ENCODE data around the gene LINGO1.

LINGO1 gene

DNA sequence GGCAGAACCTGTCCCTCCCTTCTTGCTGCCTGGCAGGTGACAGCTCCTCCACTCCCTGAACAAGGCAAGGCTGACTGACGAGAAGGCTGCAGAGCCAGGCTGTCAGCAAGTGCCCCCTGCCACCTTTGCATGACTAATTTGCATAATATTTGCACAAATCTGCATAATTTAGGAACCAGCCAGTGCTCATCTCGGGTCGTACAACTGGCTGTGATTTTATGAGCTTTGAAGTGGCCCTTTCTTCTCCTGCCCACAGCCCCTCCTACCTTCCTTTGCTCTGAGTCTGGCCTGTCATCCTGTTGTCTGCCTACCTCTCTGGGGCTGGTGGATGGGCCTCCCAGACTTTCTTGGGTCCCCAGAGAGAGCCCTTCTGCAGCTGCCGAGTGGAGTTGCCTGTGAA, 58.9 kb downstream of the LINGO1 start:
- Histone ChIP-seq H3K27ac (ENCODE audit: insufficient read depth, low read length, poor library complexity, severe bottlenecking) (no peak overlapping the region), H3K4me1 (ENCODE audit: control insufficient read depth, insufficient read depth, low read length, poor library complexity, severe bottlenecking) (no peaks in the 10 kb centered on the region), H3K9me3 (ENCODE audit: control insufficient read depth, low read length) (no peaks in the 10 kb centered on the region), H3K27me3 (replicated peaks; ENCODE audit: control insufficient read depth, insufficient read depth, low read length, poor library complexity, severe bottlenecking) (no peaks in the 10 kb centered on the region), H3K36me3 (ENCODE audit: control insufficient read depth, insufficient read depth, low read length) (no peaks in the 10 kb centered on the region), H3K4me3 (ENCODE audit: insufficient read depth, low read depth, low read length, poor library complexity, severe bottlenecking) (no peak overlapping the region)
- no peak for DNase-seq

GRCh38 chr15:77572186-77572585, 60.5 kb downstream of the LINGO1 start:
- no peak overlapping the region for H3K27ac ChIP-seq (ENCODE audit: insufficient read depth, low read length, poor library complexity, severe bottlenecking)

DNA sequence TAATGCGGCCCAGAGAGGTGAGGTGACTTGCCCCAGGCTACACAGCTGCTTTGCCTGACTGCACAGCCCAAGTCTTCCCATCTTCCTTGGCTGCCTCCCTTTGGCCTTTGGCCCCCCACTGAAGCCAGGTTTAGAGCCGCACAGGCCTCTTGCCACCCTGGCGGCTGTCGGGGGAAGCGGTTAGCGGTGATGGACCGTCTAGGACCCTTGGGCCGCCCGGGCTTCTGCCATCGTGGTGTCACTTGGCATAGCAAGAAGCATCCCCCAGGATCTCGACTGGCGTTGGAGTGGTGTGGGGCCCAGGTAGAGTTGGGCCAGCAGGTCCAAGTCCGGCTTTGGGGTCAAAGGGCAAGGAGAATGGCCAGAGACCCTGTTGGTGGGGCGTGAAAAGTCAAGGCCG, 61.0 kb downstream of the LINGO1 start:
- DNase-seq = no peak
- no peaks in the 10 kb centered on the region for H3K27me3 ChIP-seq (replicated peaks; ENCODE audit: control insufficient read depth, insufficient read depth, low read length, poor library complexity, severe bottlenecking)
- no peak overlapping the region for H3K27ac ChIP-seq (ENCODE audit: insufficient read depth, low read length, poor library complexity, severe bottlenecking)
- no peak overlapping the region for H3K4me3 ChIP-seq (ENCODE audit: insufficient read depth, low read depth, low read length, poor library complexity, severe bottlenecking)
- H3K4me1 ChIP-seq (ENCODE audit: control insufficient read depth, insufficient read depth, low read length, poor library complexity, severe bottlenecking) = no peaks in the 10 kb centered on the region
- H3K36me3 ChIP-seq (ENCODE audit: control insufficient read depth, insufficient read depth, low read length) = no peaks in the 10 kb centered on the region
- no peaks in the 10 kb centered on the region for H3K9me3 ChIP-seq (ENCODE audit: control insufficient read depth, low read length)

More at GRCh38 chr15:77572186-77572585, 60.5 kb downstream of the LINGO1 start:
- Histone ChIP-seq H3K27me3 (replicated peaks; ENCODE audit: control insufficient read depth, insufficient read depth, low read length, poor library complexity, severe bottlenecking) (no peaks in the 10 kb centered on the region), H3K4me1 (ENCODE audit: control insufficient read depth, insufficient read depth, low read length, poor library complexity, severe bottlenecking) (no peaks in the 10 kb centered on the region), H3K9me3 (ENCODE audit: control insufficient read depth, low read length) (no peaks in the 10 kb centered on the region), H3K4me3 (ENCODE audit: insufficient read depth, low read depth, low read length, poor library complexity, severe bottlenecking) (no peak overlapping the region), H3K36me3 (ENCODE audit: control insufficient read depth, insufficient read depth, low read length) (no peaks in the 10 kb centered on the region)
- no peak for DNase-seq

DNA sequence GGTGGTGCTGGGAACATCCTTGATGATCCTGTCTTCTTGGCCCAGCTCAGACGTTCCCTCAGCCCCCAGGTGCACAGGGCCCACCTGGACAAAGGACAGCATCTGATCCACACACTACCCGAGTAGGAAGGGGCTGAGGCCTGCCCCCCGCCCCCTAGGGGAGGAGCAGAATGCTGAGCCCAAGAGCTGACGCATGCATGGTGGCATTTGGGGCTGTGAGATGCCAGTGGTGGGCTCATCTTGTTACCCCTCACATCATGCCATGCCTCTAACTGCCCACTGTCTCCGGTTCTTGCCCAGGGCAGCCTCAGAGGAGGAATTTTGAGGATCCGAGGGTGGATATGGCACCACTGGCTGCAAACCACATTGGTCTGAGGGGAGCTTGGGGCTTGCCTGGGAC, 61.5 kb downstream of the LINGO1 start:
- H3K36me3 ChIP-seq (ENCODE audit: control insufficient read depth, insufficient read depth, low read length) = no peaks in the 10 kb centered on the region

DNA sequence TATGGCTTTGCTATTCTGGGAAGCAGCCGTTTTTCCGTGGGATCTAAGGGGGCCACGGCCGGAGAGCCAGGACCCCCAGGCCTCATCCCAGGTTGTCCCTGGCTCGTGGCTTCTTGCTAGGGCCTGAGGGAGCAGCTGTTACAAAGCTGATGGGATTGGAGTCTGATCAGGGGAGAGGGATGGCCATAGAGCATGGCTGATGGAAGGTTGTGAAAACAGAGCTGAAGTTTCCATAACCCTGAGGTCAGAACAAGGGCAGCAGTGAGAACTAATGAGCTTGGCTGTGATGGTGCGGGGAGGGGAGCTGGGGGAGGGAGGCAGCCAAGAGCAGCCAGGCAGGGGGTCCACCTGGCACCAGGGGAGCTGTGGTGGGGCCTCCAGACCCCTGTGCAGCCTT, 63.0 kb downstream of the LINGO1 start:
- Histone ChIP-seq H3K27ac (ENCODE audit: insufficient read depth, low read length, poor library complexity, severe bottlenecking) (no peak overlapping the region), H3K4me3 (ENCODE audit: insufficient read depth, low read depth, low read length, poor library complexity, severe bottlenecking) (no peak overlapping the region), H3K4me1 (ENCODE audit: control insufficient read depth, insufficient read depth, low read length, poor library complexity, severe bottlenecking) (no peaks in the 10 kb centered on the region), H3K27me3 (replicated peaks; ENCODE audit: control insufficient read depth, insufficient read depth, low read length, poor library complexity, severe bottlenecking) (no peaks in the 10 kb centered on the region), H3K36me3 (ENCODE audit: control insufficient read depth, insufficient read depth, low read length) (no peaks in the 10 kb centered on the region), H3K9me3 (ENCODE audit: control insufficient read depth, low read length) (no peaks in the 10 kb centered on the region)
- DNase-seq = no peak

More for the DNA sequence above, 61.5 kb downstream of the LINGO1 start:
- H3K4me3 ChIP-seq (ENCODE audit: insufficient read depth, low read depth, low read length, poor library complexity, severe bottlenecking) = no peak overlapping the region
- H3K27ac ChIP-seq (ENCODE audit: insufficient read depth, low read length, poor library complexity, severe bottlenecking) = no peak overlapping the region
- no peaks in the 10 kb centered on the region for H3K9me3 ChIP-seq (ENCODE audit: control insufficient read depth, low read length)
- H3K27me3 ChIP-seq (replicated peaks; ENCODE audit: control insufficient read depth, insufficient read depth, low read length, poor library complexity, severe bottlenecking) = no peaks in the 10 kb centered on the region
- DNase-seq = no peak
- H3K4me1 ChIP-seq (ENCODE audit: control insufficient read depth, insufficient read depth, low read length, poor library complexity, severe bottlenecking) = no peaks in the 10 kb centered on the region

DNA sequence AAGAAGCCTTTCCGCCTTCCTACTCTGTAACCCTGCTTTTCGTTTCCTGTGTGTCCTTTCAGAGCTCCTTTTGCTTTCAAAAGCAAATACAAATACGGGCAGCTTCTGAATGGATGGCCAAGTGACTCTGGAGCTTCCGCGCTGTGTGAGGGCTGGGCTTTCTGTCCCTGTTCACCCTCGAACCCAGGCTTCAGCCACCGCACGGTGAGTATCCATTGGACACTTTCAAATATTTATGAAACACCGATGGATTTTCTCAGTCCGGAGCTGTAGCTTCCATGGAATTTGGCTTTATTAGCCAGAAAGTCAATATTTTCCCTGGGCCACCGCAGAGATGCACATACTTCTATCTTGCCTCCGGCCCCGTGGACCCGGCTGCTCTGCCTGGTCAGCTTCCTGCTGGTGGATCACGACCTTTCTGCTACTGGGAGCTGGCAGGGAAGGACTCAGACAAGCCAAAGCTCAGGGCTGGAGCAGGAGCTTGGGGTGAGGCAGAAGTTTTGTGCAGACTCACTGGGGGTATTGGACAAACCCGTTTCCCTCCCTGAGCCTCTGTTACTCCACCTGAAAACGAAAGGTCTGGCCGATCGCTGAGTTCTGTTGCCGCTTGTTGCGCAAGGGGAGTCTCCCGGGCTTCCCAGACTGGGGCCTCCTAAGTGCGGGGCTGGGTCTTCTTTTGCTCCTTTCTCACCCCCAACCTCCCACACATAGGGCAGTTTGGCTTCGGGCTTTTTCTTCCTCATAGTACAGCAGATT, 63.6 kb downstream of the LINGO1 start:
- H3K36me3 ChIP-seq (ENCODE audit: control insufficient read depth, insufficient read depth, low read length) = no peaks in the 10 kb centered on the region
- H3K9me3 ChIP-seq (ENCODE audit: control insufficient read depth, low read length) = no peaks in the 10 kb centered on the region
- H3K27me3 ChIP-seq (replicated peaks; ENCODE audit: control insufficient read depth, insufficient read depth, low read length, poor library complexity, severe bottlenecking) = no peaks in the 10 kb centered on the region
- DNase-seq = no peak
- no peaks in the 10 kb centered on the region for H3K4me1 ChIP-seq (ENCODE audit: control insufficient read depth, insufficient read depth, low read length, poor library complexity, severe bottlenecking)
- H3K27ac ChIP-seq (ENCODE audit: insufficient read depth, low read length, poor library complexity, severe bottlenecking) = no peak overlapping the region
- H3K4me3 ChIP-seq (ENCODE audit: insufficient read depth, low read depth, low read length, poor library complexity, severe bottlenecking) = no peak overlapping the region

GRCh38 chr15:77568014-77568972, 64.4 kb downstream of the LINGO1 start:
- H3K4me1 ChIP-seq (ENCODE audit: control insufficient read depth, insufficient read depth, low read length, poor library complexity, severe bottlenecking) = no peaks in the 10 kb centered on the region

DNA sequence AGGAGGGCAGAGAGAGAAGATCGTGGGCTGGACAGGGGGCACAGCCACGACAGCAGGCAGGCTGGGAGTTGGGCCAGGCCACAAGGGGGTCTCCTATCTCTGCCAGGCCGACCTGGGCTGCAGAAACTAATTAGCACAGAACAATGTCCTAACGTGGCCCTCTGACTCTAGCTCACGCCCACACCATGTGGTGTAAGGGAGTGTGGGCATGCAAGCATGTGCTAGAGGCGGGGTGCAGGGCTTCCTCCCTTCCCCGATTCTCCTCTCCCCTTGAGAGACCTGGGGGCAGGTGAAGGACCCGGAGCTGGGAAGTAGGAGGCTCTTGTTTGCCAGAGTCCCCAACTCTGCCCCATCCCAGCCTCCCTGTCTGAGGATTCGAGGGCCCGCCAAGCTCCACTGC, 65.5 kb downstream of the LINGO1 start:
- H3K36me3 ChIP-seq (ENCODE audit: control insufficient read depth, insufficient read depth, low read length) = no peaks in the 10 kb centered on the region
- H3K4me1 ChIP-seq (ENCODE audit: control insufficient read depth, insufficient read depth, low read length, poor library complexity, severe bottlenecking) = no peaks in the 10 kb centered on the region
- H3K27me3 ChIP-seq (replicated peaks; ENCODE audit: control insufficient read depth, insufficient read depth, low read length, poor library complexity, severe bottlenecking) = no peaks in the 10 kb centered on the region
- no peak overlapping the region for H3K4me3 ChIP-seq (ENCODE audit: insufficient read depth, low read depth, low read length, poor library complexity, severe bottlenecking)
- no peaks in the 10 kb centered on the region for H3K9me3 ChIP-seq (ENCODE audit: control insufficient read depth, low read length)
- H3K27ac ChIP-seq (ENCODE audit: insufficient read depth, low read length, poor library complexity, severe bottlenecking) = no peak overlapping the region
- no peak for DNase-seq

More at GRCh38 chr15:77568014-77568972, 64.4 kb downstream of the LINGO1 start:
- H3K4me3 ChIP-seq (ENCODE audit: insufficient read depth, low read depth, low read length, poor library complexity, severe bottlenecking) = no peak overlapping the region
- H3K36me3 ChIP-seq (ENCODE audit: control insufficient read depth, insufficient read depth, low read length) = no peaks in the 10 kb centered on the region
- no peaks in the 10 kb centered on the region for H3K9me3 ChIP-seq (ENCODE audit: control insufficient read depth, low read length)
- DNase-seq = no peak
- H3K27me3 ChIP-seq (replicated peaks; ENCODE audit: control insufficient read depth, insufficient read depth, low read length, poor library complexity, severe bottlenecking) = no peaks in the 10 kb centered on the region
- no peak overlapping the region for H3K27ac ChIP-seq (ENCODE audit: insufficient read depth, low read length, poor library complexity, severe bottlenecking)

DNA sequence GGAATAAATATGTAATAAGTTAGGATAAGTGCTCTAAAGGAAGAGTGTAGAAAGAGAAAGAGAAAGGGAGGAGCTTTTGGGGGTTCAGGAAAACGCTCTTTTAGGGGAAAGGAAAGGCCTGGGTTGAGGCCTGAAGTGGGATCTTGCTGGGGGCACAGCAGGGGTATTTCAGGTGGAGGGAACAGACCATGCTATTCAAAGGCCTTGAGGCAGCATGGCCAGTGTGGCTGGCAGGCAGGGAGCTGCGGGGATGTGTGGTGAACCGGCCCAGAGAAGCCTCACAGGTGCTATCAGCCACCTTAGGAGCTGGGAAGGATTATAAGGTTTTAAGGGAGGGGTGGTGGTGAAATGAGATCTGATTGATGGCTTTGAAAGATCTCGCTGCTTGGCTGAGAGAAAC, 66.6 kb downstream of the LINGO1 start:
- Histone ChIP-seq H3K27me3 (replicated peaks; ENCODE audit: control insufficient read depth, insufficient read depth, low read length, poor library complexity, severe bottlenecking) (no peaks in the 10 kb centered on the region), H3K36me3 (ENCODE audit: control insufficient read depth, insufficient read depth, low read length) (no peaks in the 10 kb centered on the region), H3K27ac (ENCODE audit: insufficient read depth, low read length, poor library complexity, severe bottlenecking) (no peak overlapping the region), H3K4me1 (ENCODE audit: control insufficient read depth, insufficient read depth, low read length, poor library complexity, severe bottlenecking) (no peaks in the 10 kb centered on the region), H3K9me3 (ENCODE audit: control insufficient read depth, low read length) (no peaks in the 10 kb centered on the region), H3K4me3 (ENCODE audit: insufficient read depth, low read depth, low read length, poor library complexity, severe bottlenecking) (no peak overlapping the region)
- no peak for DNase-seq

GRCh38 chr15:77565378-77565915, 67.3 kb downstream of the LINGO1 start:
- H3K36me3 ChIP-seq (ENCODE audit: control insufficient read depth, insufficient read depth, low read length) = no peaks in the 10 kb centered on the region
- no peaks in the 10 kb centered on the region for H3K9me3 ChIP-seq (ENCODE audit: control insufficient read depth, low read length)
- no peaks in the 10 kb centered on the region for H3K4me1 ChIP-seq (ENCODE audit: control insufficient read depth, insufficient read depth, low read length, poor library complexity, severe bottlenecking)
- no peak for DNase-seq
- no peak overlapping the region for H3K27ac ChIP-seq (ENCODE audit: insufficient read depth, low read length, poor library complexity, severe bottlenecking)
- H3K4me3 ChIP-seq (ENCODE audit: insufficient read depth, low read depth, low read length, poor library complexity, severe bottlenecking) = no peak overlapping the region
- H3K27me3 ChIP-seq (replicated peaks; ENCODE audit: control insufficient read depth, insufficient read depth, low read length, poor library complexity, severe bottlenecking) = no peaks in the 10 kb centered on the region

Data from effector memory CD4-positive, alpha-beta T cell (primary cell).